Activated CD4-positive, alpha-beta memory T cell treated with anti-CD3 and anti-CD28 coated beads for 36 hours (primary cell): ENCODE results near the gene CXorf66. TPM values are rescaled to one million over a fixed set of nuclear protein-coding genes. Genes with fewer than 3 reads are reported as not detected.
"Not testable (repeated sequence)": the region's sequence is repeated elsewhere in the genome, so short reads cannot be mapped to it uniquely, and the experiment has no call there.

Source experiments
- CTCF ChIA-PET: fragments of 350-600 bp; sonication (Branson Sonifier 250); formaldehyde crosslinking; loops from one replicate; lab custom pipeline; 2021; ENCODE audit warnings: antibody characterized with exemption, inconsistent platforms; lab: Charles Lee
- POLR2A ChIA-PET: fragments of 350-600 bp; sonication (Branson Sonifier 250); formaldehyde crosslinking; loops from one replicate; lab custom pipeline; 2021; ENCODE audit warnings: antibody characterized with exemption; lab: Charles Lee
- DNase-seq: peaks from one replicate; pipeline ENCODE4 v3.0.0-alpha.2; 2020
- H3K27ac Mint-ChIP-seq: one replicate; pipeline ENCODE4 v1.8.0; 2021; ENCODE audit warnings: mixed read lengths
- H3K27me3 Mint-ChIP-seq: one replicate; pipeline ENCODE4 v1.8.0; 2021; ENCODE audit warnings: mixed read lengths
- H3K36me3 Mint-ChIP-seq: one replicate; pipeline ENCODE4 v1.8.0; 2021; ENCODE audit warnings: mixed read lengths
- H3K4me1 Mint-ChIP-seq: one replicate; pipeline ENCODE4 v1.8.0; 2021; ENCODE audit warnings: low read depth, mixed read lengths
- H3K4me3 Mint-ChIP-seq: one replicate; pipeline ENCODE4 v1.8.0; 2021; ENCODE audit warnings: mild to moderate bottlenecking, mixed read lengths
- H3K9me3 Mint-ChIP-seq: one replicate; pipeline ENCODE4 v1.8.0; 2021; ENCODE audit warnings: mixed read lengths
- intact Hi-C: fragments of 100-400 bp; cut with micrococcal nuclease; formaldehyde crosslinking; loops from one replicate; pipeline ENCODE4 v1.15.1; 2023
- total RNA-seq, 2 experiments: library from RNA; stranded (reverse); gene quantifications; one replicate each; pipeline ENCODE4 v1.2.3, GENCODE V29; 2021

CXorf66 gene
- total RNA-seq, result not detected

- no peaks in the 10 kb centered on the region for H3K36me3 Mint-ChIP-seq
- no peak within 1 kb of the TSS for H3K4me3 Mint-ChIP-seq
- ChIA-PET CTCF (no interaction called here), POLR2A (no interaction called here)
- H3K27me3 Mint-ChIP-seq, result peaks cover 1% of the 10 kb centered on the region
- peaks cover 3% of the 10 kb centered on the region for H3K9me3 Mint-ChIP-seq
- intact Hi-C loops, result no loop called here
- no peak for DNase-seq
- H3K27ac Mint-ChIP-seq, result no peak within 1 kb of the TSS
- H3K4me1 Mint-ChIP-seq, result no peaks in the 10 kb centered on the region
Measured at GRCh38 chrX:139965421-139965820, at the start of gene CXorf66. Gene CXorf66, minus strand, starts transcription at chrX:139965521. Its CDS starts 25 bp downstream, at chrX:139965496.

- Mint-ChIP-seq H3K27ac (no peak overlapping the region), H3K36me3 (no peaks in the 10 kb centered on the region), H3K4me1 (no peaks in the 10 kb centered on the region), H3K9me3 (no peaks in the 10 kb centered on the region), H3K27me3 (no peaks in the 10 kb centered on the region), H3K4me3 (no peak overlapping the region)
- DNase-seq, result no peak
- CTCF ChIA-PET, result interaction anchor here (1.4 kb wide), 1 partner anchor 15 kb away, joined by 3 read pairs; no protein-coding TSS in a partner anchor
- intact Hi-C loops, result no loop called here
- POLR2A ChIA-PET, result no interaction called here
Measured at GRCh38 chrX:139982856-139983255, 17.5 kb upstream of the CXorf66 start.

GRCh38 chrX:139974471-139974870 is 9.2 kb upstream of the CXorf66 start:
- Mint-ChIP-seq H3K9me3 (no peaks in the 10 kb centered on the region), H3K36me3 (no peaks in the 10 kb centered on the region), H3K4me1 (no peaks in the 10 kb centered on the region), H3K4me3 (no peak overlapping the region), H3K27ac (no peak overlapping the region), H3K27me3 (peaks cover 6% of the 10 kb centered on the region)
- no peak for DNase-seq
- ChIA-PET POLR2A (no interaction called here), CTCF (no interaction called here)
- intact Hi-C loops, result loop anchor here (5.0 kb wide), 1 partner anchor 1197 kb away; no protein-coding TSS in a partner anchor

- intact Hi-C loops, result loop anchor here (5.0 kb wide), 1 partner anchor 1196 kb away; no protein-coding TSS in a partner anchor
- CTCF ChIA-PET, result no interaction called here
- H3K4me3 Mint-ChIP-seq, result no peak overlapping the region
- no peaks in the 10 kb centered on the region for H3K36me3 Mint-ChIP-seq
- no peak for DNase-seq
- H3K27ac Mint-ChIP-seq, result no peak overlapping the region
- POLR2A ChIA-PET, result no interaction called here
- H3K4me1 Mint-ChIP-seq, result no peaks in the 10 kb centered on the region
- H3K9me3 Mint-ChIP-seq, result no peaks in the 10 kb centered on the region
- H3K27me3 Mint-ChIP-seq, result peaks cover 8% of the 10 kb centered on the region
Measured at GRCh38 chrX:139972629-139973624, 7.6 kb upstream of the CXorf66 start.

- intact Hi-C loops, result loop anchor here (5.0 kb wide), 1 partner anchor 1195 kb away; no protein-coding TSS in a partner anchor
- DNase-seq, result no peak
- no peak overlapping the region for H3K4me3 Mint-ChIP-seq
- peaks cover 8% of the 10 kb centered on the region for H3K27me3 Mint-ChIP-seq
- H3K27ac Mint-ChIP-seq, result no peak overlapping the region
- H3K9me3 Mint-ChIP-seq, result no peaks in the 10 kb centered on the region
- H3K36me3 Mint-ChIP-seq, result no peaks in the 10 kb centered on the region
- H3K4me1 Mint-ChIP-seq, result no peaks in the 10 kb centered on the region
- ChIA-PET POLR2A (no interaction called here), CTCF (no interaction called here)
Measured at GRCh38 chrX:139972113-139972512, 6.8 kb upstream of the CXorf66 start.

- Mint-ChIP-seq H3K27me3 (peaks cover 8% of the 10 kb centered on the region), H3K4me1 (no peaks in the 10 kb centered on the region), H3K9me3 (no peaks in the 10 kb centered on the region), H3K27ac (no peak overlapping the region), H3K36me3 (no peaks in the 10 kb centered on the region), H3K4me3 (no peak overlapping the region)
- DNase-seq, result no peak
- POLR2A ChIA-PET, result no interaction called here
- intact Hi-C loops, result loop anchor here (5.0 kb wide), 1 partner anchor 1194 kb away; no protein-coding TSS in a partner anchor
- CTCF ChIA-PET, result no interaction called here
Measured at GRCh38 chrX:139971394-139971749, 6.1 kb upstream of the CXorf66 start.

GRCh38 chrX:139969286-139969685 is 4.0 kb upstream of the CXorf66 start:
- H3K4me1 Mint-ChIP-seq, result no peaks in the 10 kb centered on the region
- CTCF ChIA-PET, result no interaction called here
- H3K36me3 Mint-ChIP-seq, result no peaks in the 10 kb centered on the region
- DNase-seq, result no peak
- intact Hi-C loops, result no loop called here
- H3K4me3 Mint-ChIP-seq, result no peak overlapping the region
- H3K27me3 Mint-ChIP-seq, result peaks cover 8% of the 10 kb centered on the region
- H3K9me3 Mint-ChIP-seq, result no peaks in the 10 kb centered on the region
- POLR2A ChIA-PET, result no interaction called here
- no peak overlapping the region for H3K27ac Mint-ChIP-seq

GRCh38 chrX:139967750-139968149 is 2.4 kb upstream of the CXorf66 start:
- Mint-ChIP-seq H3K36me3 (no peaks in the 10 kb centered on the region), H3K27ac (no peak overlapping the region), H3K4me1 (no peaks in the 10 kb centered on the region), H3K27me3 (peaks cover 8% of the 10 kb centered on the region), H3K4me3 (no peak overlapping the region), H3K9me3 (peaks cover 3% of the 10 kb centered on the region)
- ChIA-PET POLR2A (no interaction called here), CTCF (interaction anchor here (1.1 kb wide), 1 partner anchor 16 kb away, joined by 3 read pairs; no protein-coding TSS in a partner anchor)
- no peak for DNase-seq
- intact Hi-C loops, result no loop called here

GRCh38 chrX:139967300-139967699 is 2.0 kb upstream of the CXorf66 start:
- H3K9me3 Mint-ChIP-seq, result peaks cover 3% of the 10 kb centered on the region
- peaks cover 6% of the 10 kb centered on the region for H3K27me3 Mint-ChIP-seq
- intact Hi-C loops, result no loop called here
- no peak overlapping the region for H3K4me3 Mint-ChIP-seq
- no peak overlapping the region for H3K27ac Mint-ChIP-seq
- POLR2A ChIA-PET, result no interaction called here
- no peaks in the 10 kb centered on the region for H3K36me3 Mint-ChIP-seq
- CTCF ChIA-PET, result interaction anchor here (0.5 to 1.1 kb wide), 3 partner anchors 16 to 40 kb away, joined by 3 read pairs; partner anchors contain the start of gene ATP11C
- H3K4me1 Mint-ChIP-seq, result no peaks in the 10 kb centered on the region
- DNase-seq, result no peak

GRCh38 chrX:139966159-139966558 is 838 bp upstream of the CXorf66 start:
- H3K36me3 Mint-ChIP-seq, H3K4me1 Mint-ChIP-seq, H3K27me3 Mint-ChIP-seq, H3K27ac Mint-ChIP-seq, POLR2A ChIA-PET, H3K4me3 Mint-ChIP-seq, intact Hi-C loops, H3K9me3 Mint-ChIP-seq: not testable (repeated sequence)
- CTCF ChIA-PET, result interaction anchor here (0.6 kb wide), 1 partner anchor 396 kb away, joined by 3 read pairs; no protein-coding TSS in a partner anchor
- peak; percentile 9 for DNase-seq

- intact Hi-C loops, CTCF ChIA-PET: not testable (repeated sequence)
Measured at GRCh38 chrX:139961091-139961490, 4.2 kb downstream of the CXorf66 start.

GRCh38 chrX:139949703-139950102 is 15.6 kb downstream of the CXorf66 start:
- ChIA-PET POLR2A (no interaction called here), CTCF (no interaction called here)
- no peak overlapping the region for H3K27ac Mint-ChIP-seq
- no peaks in the 10 kb centered on the region for H3K4me1 Mint-ChIP-seq
- no peak for DNase-seq
- intact Hi-C loops, result no loop called here
- H3K9me3 Mint-ChIP-seq, result no peaks in the 10 kb centered on the region
- H3K36me3 Mint-ChIP-seq, result no peaks in the 10 kb centered on the region
- no peak overlapping the region for H3K4me3 Mint-ChIP-seq
- H3K27me3 Mint-ChIP-seq, result no peaks in the 10 kb centered on the region

More at GRCh38 chrX:139961091-139961490, 4.2 kb downstream of the CXorf66 start:
- H3K27me3 Mint-ChIP-seq, H3K9me3 Mint-ChIP-seq, H3K4me3 Mint-ChIP-seq, H3K4me1 Mint-ChIP-seq, POLR2A ChIA-PET, H3K36me3 Mint-ChIP-seq, H3K27ac Mint-ChIP-seq, DNase-seq: not testable (repeated sequence)
